SU-DHL-6 (cell line): ENCODE results near the gene ROR1.

Experiments used
- H2AFZ ChIP-seq: fragments of 200-600 bp; sonication (generic); 2 replicates; pipeline ENCODE4 v1.6.1; 2014; ENCODE audit warnings: low read depth, mild to moderate bottlenecking, moderate library complexity, mixed read lengths, antibody characterized with exemption, low read length; ENCODE audit not compliant: severe bottlenecking
- H3F3A ChIP-seq: fragments of 200-600 bp; shearing (Covaris generic); 2 replicates; pipeline ENCODE4 v1.6.0; 2016; ENCODE audit warnings: antibody characterized with exemption, mild to moderate bottlenecking; ENCODE audit not compliant: insufficient read depth
- H3K27ac ChIP-seq: fragments of 200-600 bp; sonication (generic); 2 replicates; pipeline ENCODE4 v1.5.1; 2016; ENCODE audit warnings: low read depth, mild to moderate bottlenecking, low read length, moderate library complexity, mixed read lengths
- H3K27me3 ChIP-seq: fragments of 200-600 bp; sonication (generic), shearing (Covaris generic); 2 replicates; pipeline ENCODE4 v1.6.0; 2014; ENCODE audit warnings: mild to moderate bottlenecking, low read length
- H3K36me3 ChIP-seq: fragments of 200-600 bp; sonication (generic); 2 replicates; pipeline ENCODE4 v1.6.1; 2014; ENCODE audit warnings: mild to moderate bottlenecking, low read length, mixed read lengths
- H3K4me2 ChIP-seq: fragments of 300-600, 200-600 bp; shearing (Covaris generic), sonication (generic); 2 replicates; pipeline ENCODE4 v1.6.0; 2014; ENCODE audit warnings: low read length, low read depth, mild to moderate bottlenecking; ENCODE audit not compliant: poor library complexity, severe bottlenecking
- H3K4me3 ChIP-seq: fragments of 200-600 bp; sonication (generic); 2 replicates; pipeline ENCODE4 v1.5.1; 2014; ENCODE audit warnings: antibody characterized with exemption, low read length, mild to moderate bottlenecking, mixed read lengths; ENCODE audit not compliant: insufficient read depth, poor library complexity, severe bottlenecking
- H3K79me2 ChIP-seq: fragments of 200-600 bp; sonication (generic); 2 replicates; pipeline ENCODE4 v1.6.1; 2014; ENCODE audit warnings: mild to moderate bottlenecking, low read length, moderate library complexity; ENCODE audit not compliant: insufficient read depth
- H3K9ac ChIP-seq: fragments of 200-600 bp; sonication (generic); 2 replicates; pipeline ENCODE4 v1.7.0; 2014; ENCODE audit warnings: mild to moderate bottlenecking, low read length
- H3K9me2 ChIP-seq: fragments of 200-600 bp; sonication (generic); replicated peaks from 2 replicates; pipeline ENCODE4 v1.6.1; 2014; ENCODE audit warnings: low read length; ENCODE audit not compliant: insufficient read depth
- H3K9me3 ChIP-seq: fragments of 200-600 bp; sonication (generic); 2 replicates; pipeline ENCODE4 v1.6.1; 2014; ENCODE audit warnings: low read length, mixed read lengths; ENCODE audit not compliant: insufficient read depth
- H4K20me1 ChIP-seq: fragments of 200-600 bp; sonication (generic); 2 replicates; pipeline ENCODE4 v1.6.1; 2014; ENCODE audit warnings: low read depth, mild to moderate bottlenecking, antibody characterized with exemption, low read length, moderate library complexity, mixed read lengths
- EZH2phosphoT487 ChIP-seq: fragments of 200-600 bp; sonication (generic), shearing (Covaris generic); conservative IDR thresholded peaks from 2 replicates; pipeline ENCODE4 v1.6.1; 2018; ENCODE audit warnings: mild to moderate bottlenecking, antibody characterized with exemption, low read length, moderate library complexity, mixed read lengths
- TF ChIP-seq, protein P1 (sequence below): fragments of 200-600 bp; sonication (generic); IDR thresholded peaks from one replicate; pipeline ENCODE4 v1.5.1; 2017; ENCODE audit warnings: antibody characterized with exemption, mild to moderate bottlenecking, low read length, moderate library complexity; ENCODE audit not compliant: insufficient read depth, poor library complexity, severe bottlenecking

ROR1 gene

GRCh38 chr1:64121766-64122385 is 348.1 kb downstream of the ROR1 start:
- Histone ChIP-seq H3K9ac (no peak overlapping the region), H3K27ac (no peak overlapping the region), H3K9me3 (no peaks in the 10 kb centered on the region), H3K36me3 (no peaks in the 10 kb centered on the region), H2AFZ (no peak overlapping the region), H3F3A (no peaks in the 10 kb centered on the region), H3K9me2 (no peaks in the 10 kb centered on the region), H3K4me2 (no peak overlapping the region), H3K27me3 (peaks cover 3% of the 10 kb centered on the region; the same call in 1 of the 2 replicates), H3K79me2 (no peaks in the 10 kb centered on the region), H3K4me3 (no peak overlapping the region), H4K20me1 (no peaks in the 10 kb centered on the region)
- no peak for TF ChIP-seq EZH2phosphoT487
- TF ChIP-seq, protein P1, sequence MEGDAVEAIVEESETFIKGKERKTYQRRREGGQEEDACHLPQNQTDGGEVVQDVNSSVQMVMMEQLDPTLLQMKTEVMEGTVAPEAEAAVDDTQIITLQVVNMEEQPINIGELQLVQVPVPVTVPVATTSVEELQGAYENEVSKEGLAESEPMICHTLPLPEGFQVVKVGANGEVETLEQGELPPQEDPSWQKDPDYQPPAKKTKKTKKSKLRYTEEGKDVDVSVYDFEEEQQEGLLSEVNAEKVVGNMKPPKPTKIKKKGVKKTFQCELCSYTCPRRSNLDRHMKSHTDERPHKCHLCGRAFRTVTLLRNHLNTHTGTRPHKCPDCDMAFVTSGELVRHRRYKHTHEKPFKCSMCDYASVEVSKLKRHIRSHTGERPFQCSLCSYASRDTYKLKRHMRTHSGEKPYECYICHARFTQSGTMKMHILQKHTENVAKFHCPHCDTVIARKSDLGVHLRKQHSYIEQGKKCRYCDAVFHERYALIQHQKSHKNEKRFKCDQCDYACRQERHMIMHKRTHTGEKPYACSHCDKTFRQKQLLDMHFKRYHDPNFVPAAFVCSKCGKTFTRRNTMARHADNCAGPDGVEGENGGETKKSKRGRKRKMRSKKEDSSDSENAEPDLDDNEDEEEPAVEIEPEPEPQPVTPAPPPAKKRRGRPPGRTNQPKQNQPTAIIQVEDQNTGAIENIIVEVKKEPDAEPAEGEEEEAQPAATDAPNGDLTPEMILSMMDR, result no peak

DNA sequence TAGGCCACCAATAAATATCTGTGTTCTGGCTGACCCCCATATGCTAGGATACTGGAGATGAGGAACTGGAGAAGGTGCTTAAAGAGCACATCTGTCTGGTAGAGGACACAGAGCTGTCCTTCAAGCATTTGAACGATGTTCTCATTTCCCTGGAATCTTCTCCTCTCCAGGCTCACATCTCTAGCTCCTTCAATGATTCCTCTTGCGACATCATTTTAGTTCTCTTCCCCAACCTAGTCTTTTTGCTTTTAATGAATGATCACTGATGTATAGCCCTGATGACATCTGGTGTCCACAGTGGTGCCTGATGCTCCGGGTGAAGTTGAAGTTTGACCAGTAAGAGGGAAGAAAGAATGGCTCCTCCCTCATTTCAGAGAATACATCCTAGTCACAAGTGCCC is 348.8 kb downstream of the ROR1 start:
- H4K20me1 ChIP-seq, result no peaks in the 10 kb centered on the region
- H3K4me2 ChIP-seq, result no peak overlapping the region
- no peak overlapping the region for H2AFZ ChIP-seq
- H3K9ac ChIP-seq, result no peak overlapping the region
- no peaks in the 10 kb centered on the region for H3K79me2 ChIP-seq
- H3K9me3 ChIP-seq, result no peaks in the 10 kb centered on the region
- H3K4me3 ChIP-seq, result no peak overlapping the region
- peaks cover 3% of the 10 kb centered on the region; the same call in 1 of the 2 replicates for H3K27me3 ChIP-seq
- H3F3A ChIP-seq, result no peaks in the 10 kb centered on the region
- H3K27ac ChIP-seq, result no peak overlapping the region
- H3K9me2 ChIP-seq, result no peaks in the 10 kb centered on the region
- no peak for TF ChIP-seq EZH2phosphoT487
- TF ChIP-seq, protein P1, result no peak
- no peaks in the 10 kb centered on the region for H3K36me3 ChIP-seq

GRCh38 chr1:64124704-64125440 is 351.1 kb downstream of the ROR1 start:
- no peak overlapping the region for H3K9ac ChIP-seq
- H2AFZ ChIP-seq, result no peak overlapping the region
- H3K27ac ChIP-seq, result no peak overlapping the region
- no peak overlapping the region for H3K4me2 ChIP-seq
- H3K4me3 ChIP-seq, result no peak overlapping the region
- H3F3A ChIP-seq, result no peaks in the 10 kb centered on the region
- H3K27me3 ChIP-seq, result peaks cover 3% of the 10 kb centered on the region; the same call in 1 of the 2 replicates
- no peaks in the 10 kb centered on the region for H3K36me3 ChIP-seq
- no peaks in the 10 kb centered on the region for H4K20me1 ChIP-seq
- TF ChIP-seq, protein P1, result no peak
- TF ChIP-seq EZH2phosphoT487, result no peak
- no peaks in the 10 kb centered on the region for H3K79me2 ChIP-seq
- no peaks in the 10 kb centered on the region for H3K9me3 ChIP-seq
- no peaks in the 10 kb centered on the region for H3K9me2 ChIP-seq
